ENCODE results near the gene DPP4. TPM values are rescaled to one million over a fixed set of nuclear protein-coding genes. Genes with fewer than 3 reads are reported as not detected.

DPP4 gene
- total and polyA plus RNA-seq, 2 of the 13 experiments (the other 11 are each of a cell fraction or from before 2014, with no cell fraction given): 39.4 to 109 TPM

DNA sequence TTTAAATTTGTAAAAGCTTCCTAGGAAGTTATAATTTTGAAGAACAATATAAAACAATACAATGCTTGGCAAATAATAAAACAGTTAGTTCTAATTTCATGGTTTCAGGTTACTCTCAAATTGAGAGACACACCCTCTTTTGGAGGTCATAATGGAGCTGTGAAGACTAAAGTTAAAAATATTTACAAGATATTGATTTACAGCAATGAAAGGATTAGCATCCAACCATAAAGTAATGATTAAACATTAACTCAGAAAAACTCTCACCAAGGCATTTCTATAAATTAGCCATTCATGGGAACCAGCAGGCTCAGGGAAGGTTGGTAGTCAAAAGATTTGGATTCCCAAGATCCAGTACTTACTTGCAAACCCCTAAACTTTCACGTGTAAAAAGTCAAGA, 6.4 kb downstream of the DPP4 start:
- Histone ChIP-seq H3K4me2 (ENCODE audit: low read depth, low read length) (no peak overlapping the region), H3K27me3 (ENCODE audit: control insufficient read depth in 1 of 2, insufficient read depth in 2 of 2, low read length in 2 of 2) (no peaks in the 10 kb centered on the region), H2AFZ (ENCODE audit: low read length) (no peak overlapping the region), H3K79me2 (ENCODE audit: insufficient read depth, low read length) (peaks cover 5% of the 10 kb centered on the region), H3K9me3 (ENCODE audit: low read length) (no peaks in the 10 kb centered on the region), H3K4me1 (ENCODE audit: insufficient read depth, low read length) (peaks cover 78% of the 10 kb centered on the region), H3K27ac (ENCODE audit: extremely low read length, insufficient read depth, low read length) (no peak overlapping the region), H3K9ac (ENCODE audit: insufficient read depth, low read depth, low read length) (no peak overlapping the region), H3K4me3 (replicated peaks in 1 of 3; ENCODE audit: insufficient read depth in 1 of 3, low read depth in 2 of 3, low read length in 3 of 3) (no peak overlapping the region), H3K36me3 (replicated peaks in 1 of 2; ENCODE audit: control insufficient read depth in 1 of 2, insufficient read depth in 2 of 2, low read length in 2 of 2) (peaks cover 0 to 15% of the 10 kb centered on the region in 2 experiments; a peak in 2 of 5 replicates), H4K20me1 (ENCODE audit: insufficient read depth, low read length) (no peaks in the 10 kb centered on the region)
- intact Hi-C loops (cut with micrococcal nuclease; ENCODE audit: unreplicated experiment) (no loop called here), in situ Hi-C loops (cut with HindIII; ENCODE audit: extremely low pct_ligation_motif_present, low pct_unique_long_range_greater_than_20kb) (no loop called here)
- CTCF ChIA-PET (ENCODE audit: low intra/inter-chr PET ratio, low total read pairs): no interaction called here
- 0 out of 2 replicates have a peak, but pooled peaks have one; percentile 4 for TF ChIP-seq RBFOX2 (IDR thresholded peaks at IDR 0.05; ENCODE audit: low read depth, low read length)
- TF ChIP-seq GPN1 (CRISPR knock-in tag; IDR thresholded peaks at IDR 0.05; ENCODE audit: borderline replicate concordance): no peak
- TF ChIP-seq AKAP8 (CRISPR knock-in tag; IDR thresholded peaks at IDR 0.05): no peak
- no peak for TF ChIP-seq MEIS1 (CRISPR knock-in tag; IDR thresholded peaks at IDR 0.05; ENCODE audit: borderline replicate concordance)
- 75% methylated on average over 1 of the region's 1 CpG for WGBS (ENCODE audit: low lambda C conversion rate)
- ATAC-seq (no peak), DNase-seq (ENCODE audit: low spot score) (no peak), FAIRE-seq (no peak)
- no TSS peak for BruUV-seq (replicated peaks)
- POLR2A ChIA-PET: no interaction called here

DNA sequence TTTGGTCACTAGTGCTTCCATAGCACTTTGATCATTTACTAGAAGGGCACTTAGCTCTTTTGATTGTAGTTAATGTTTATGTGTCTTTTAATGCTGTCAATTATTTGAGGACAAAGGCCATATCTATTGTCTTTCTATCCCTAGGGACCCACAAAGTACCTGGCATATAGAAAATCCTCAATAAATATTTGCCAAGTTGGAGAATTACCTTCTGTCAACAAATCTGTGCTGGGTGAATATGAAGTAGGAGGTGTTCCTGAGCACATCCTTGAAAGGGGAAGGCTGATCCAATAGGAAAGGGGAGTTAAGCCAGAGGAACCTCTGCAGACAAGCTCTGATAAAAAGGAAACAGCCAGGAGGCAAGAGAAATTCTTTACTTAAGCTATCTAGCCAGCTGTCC, 8.2 kb downstream of the DPP4 start:
- Histone ChIP-seq H2AFZ (ENCODE audit: low read length) (no peak overlapping the region), H3K4me3 (replicated peaks in 1 of 3; ENCODE audit: insufficient read depth in 1 of 3, low read depth in 2 of 3, low read length in 3 of 3) (no peak overlapping the region), H3K27ac (ENCODE audit: extremely low read length, insufficient read depth, low read length) (no peak overlapping the region), H3K9me3 (ENCODE audit: low read length) (no peaks in the 10 kb centered on the region), H3K4me1 (ENCODE audit: insufficient read depth, low read length) (peaks cover 60% of the 10 kb centered on the region), H3K4me2 (ENCODE audit: low read depth, low read length) (peak overlapping the region; percentile 10; the same call in 1 of the 2 replicates), H3K27me3 (ENCODE audit: control insufficient read depth in 1 of 2, insufficient read depth in 2 of 2, low read length in 2 of 2) (no peaks in the 10 kb centered on the region), H3K36me3 (replicated peaks in 1 of 2; ENCODE audit: control insufficient read depth in 1 of 2, insufficient read depth in 2 of 2, low read length in 2 of 2) (peaks cover 0 to 12% of the 10 kb centered on the region in 2 experiments; a peak in 2 of 5 replicates), H3K79me2 (ENCODE audit: insufficient read depth, low read length) (no peaks in the 10 kb centered on the region), H3K9ac (ENCODE audit: insufficient read depth, low read depth, low read length) (no peak overlapping the region), H4K20me1 (ENCODE audit: insufficient read depth, low read length) (no peaks in the 10 kb centered on the region)
- ATAC-seq (peak; percentile 30; the same call in 1 of the 3 replicates), FAIRE-seq (no peak), DNase-seq (ENCODE audit: low spot score) (peak; percentile 48)
- intact Hi-C loops (cut with micrococcal nuclease; ENCODE audit: unreplicated experiment): no loop called here
- ChIA-PET CTCF (ENCODE audit: low intra/inter-chr PET ratio, low total read pairs) (no interaction called here), POLR2A (interaction anchor here (1.5 kb wide), 1 partner anchor 8 kb away, joined by 7 read pairs; the partner anchor contains the start of gene DPP4)
- no TSS peak for BruUV-seq (replicated peaks)
- in situ Hi-C loops (cut with HindIII; ENCODE audit: extremely low pct_ligation_motif_present, low pct_unique_long_range_greater_than_20kb): no loop called here
- peak; percentile 72; the same call in 1 of the 2 replicates for TF ChIP-seq HMG20A (CRISPR knock-in tag; IDR thresholded peaks at IDR 0.05; ENCODE audit: borderline replicate concordance)
- no peak for TF ChIP-seq TCF12 (IDR thresholded peaks at IDR 0.05)
- TF ChIP-seq TCF12 (CRISPR knock-in tag; IDR thresholded peaks at IDR 0.05): no peak
- TF ChIP-seq KLF9 (CRISPR knock-in tag; IDR thresholded peaks at IDR 0.05; ENCODE audit: low read depth): no peak
- TF ChIP-seq MYNN (CRISPR knock-in tag; IDR thresholded peaks at IDR 0.05; ENCODE audit: low read depth): no peak
- TF ChIP-seq, protein P1, sequence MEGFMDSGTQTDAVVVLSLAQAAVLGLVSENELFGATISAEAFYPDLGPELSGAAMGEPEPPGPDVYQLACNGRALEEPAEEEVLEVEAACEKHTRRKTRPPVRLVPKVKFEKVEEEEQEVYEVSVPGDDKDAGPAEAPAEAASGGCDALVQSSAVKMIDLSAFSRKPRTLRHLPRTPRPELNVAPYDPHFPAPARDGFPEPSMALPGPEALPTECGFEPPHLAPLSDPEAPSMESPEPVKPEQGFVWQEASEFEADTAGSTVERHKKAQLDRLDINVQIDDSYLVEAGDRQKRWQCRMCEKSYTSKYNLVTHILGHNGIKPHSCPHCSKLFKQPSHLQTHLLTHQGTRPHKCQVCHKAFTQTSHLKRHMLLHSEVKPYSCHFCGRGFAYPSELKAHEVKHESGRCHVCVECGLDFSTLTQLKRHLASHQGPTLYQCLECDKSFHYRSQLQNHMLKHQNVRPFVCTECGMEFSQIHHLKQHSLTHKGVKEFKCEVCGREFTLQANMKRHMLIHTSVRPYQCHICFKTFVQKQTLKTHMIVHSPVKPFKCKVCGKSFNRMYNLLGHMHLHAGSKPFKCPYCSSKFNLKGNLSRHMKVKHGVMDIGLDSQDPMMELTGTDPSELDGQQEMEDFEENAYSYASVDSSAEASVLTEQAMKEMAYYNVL (CRISPR knock-in tag; IDR thresholded peaks at IDR 0.05; ENCODE audit: borderline replicate concordance): peak; percentile 55; the same call in 1 of the 2 replicates
- TF ChIP-seq RXRB (CRISPR knock-in tag; IDR thresholded peaks at IDR 0.05; ENCODE audit: borderline replicate concordance): 0 out of 2 replicates have a peak, but pooled peaks have one; percentile 24
- TF ChIP-seq RCOR2 (CRISPR knock-in tag; IDR thresholded peaks at IDR 0.05): peak; percentile 59; the same call in 1 of the 2 replicates
- TF ChIP-seq NCOR1 (IDR thresholded peaks at IDR 0.05; ENCODE audit: borderline replicate concordance, low read length): no peak
- no peak for TF ChIP-seq ZSCAN31 (CRISPR knock-in tag; IDR thresholded peaks at IDR 0.05; ENCODE audit: low read depth)
- no peak for TF ChIP-seq ZSCAN29 (CRISPR knock-in tag; conservative IDR thresholded peaks at IDR 0.05)
- TF ChIP-seq, protein P2, sequence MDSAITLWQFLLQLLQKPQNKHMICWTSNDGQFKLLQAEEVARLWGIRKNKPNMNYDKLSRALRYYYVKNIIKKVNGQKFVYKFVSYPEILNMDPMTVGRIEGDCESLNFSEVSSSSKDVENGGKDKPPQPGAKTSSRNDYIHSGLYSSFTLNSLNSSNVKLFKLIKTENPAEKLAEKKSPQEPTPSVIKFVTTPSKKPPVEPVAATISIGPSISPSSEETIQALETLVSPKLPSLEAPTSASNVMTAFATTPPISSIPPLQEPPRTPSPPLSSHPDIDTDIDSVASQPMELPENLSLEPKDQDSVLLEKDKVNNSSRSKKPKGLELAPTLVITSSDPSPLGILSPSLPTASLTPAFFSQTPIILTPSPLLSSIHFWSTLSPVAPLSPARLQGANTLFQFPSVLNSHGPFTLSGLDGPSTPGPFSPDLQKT (CRISPR knock-in tag; IDR thresholded peaks at IDR 0.05; ENCODE audit: borderline replicate concordance): no peak
- TF ChIP-seq PITX1 (CRISPR knock-in tag; IDR thresholded peaks at IDR 0.05): 0 out of 2 replicates have a peak, but pooled peaks have one; percentile 31
- peak; percentile 85 for TF ChIP-seq SOX5 (CRISPR knock-in tag; IDR thresholded peaks at IDR 0.05; ENCODE audit: borderline replicate concordance)
